NCI-H1436 (cell line): ENCODE data around the gene NUAK2.

Experiments used
- DNase-seq: peaks from one replicate; lab custom pipeline; 2025; lab: John Stamatoyannopoulos, UW

Gene NUAK2

GRCh38 chr1:205346956-205347574 lies 25.5 kb upstream of the NUAK2 start:
- DNase-seq, result peak; percentile 63

GRCh38 chr1:205345761-205346160 lies 24.2 kb upstream of the NUAK2 start:
- no peak for DNase-seq

GRCh38 chr1:205344066-205344928 lies 22.8 kb upstream of the NUAK2 start:
- peak; percentile 51 for DNase-seq

DNA sequence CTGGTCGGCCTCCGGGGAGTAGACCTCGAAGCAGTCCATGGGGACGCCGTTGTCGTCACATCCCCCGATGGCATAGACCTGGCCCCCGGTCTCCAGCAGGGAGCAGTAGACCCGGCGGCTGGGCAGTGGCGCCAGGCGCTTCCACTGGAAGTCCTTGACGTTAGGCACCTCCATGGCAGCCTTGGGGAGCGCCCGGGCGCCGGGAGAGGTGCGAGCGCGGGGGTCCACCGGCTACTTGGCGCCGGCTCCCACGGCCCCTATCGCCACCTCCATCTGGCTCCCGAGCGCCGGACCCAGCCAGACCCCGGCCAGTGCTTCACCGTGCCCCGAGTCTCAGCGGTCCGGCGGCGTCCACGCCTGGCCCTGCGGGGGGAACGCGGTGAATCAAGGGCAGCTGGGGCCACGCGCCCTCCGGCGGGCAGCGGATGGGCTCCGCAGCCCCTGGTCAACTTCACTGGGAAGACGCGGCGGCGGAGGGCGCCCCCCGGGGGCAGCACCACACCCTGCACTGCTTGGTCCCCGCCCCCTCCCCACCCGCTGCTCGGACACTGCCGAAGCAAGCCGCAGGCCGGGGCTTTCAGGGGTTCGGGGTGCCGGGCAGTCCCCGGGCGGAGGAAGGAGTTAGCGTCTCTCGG lies 22.0 kb upstream of the NUAK2 start:
- DNase-seq, result no peak

DNA sequence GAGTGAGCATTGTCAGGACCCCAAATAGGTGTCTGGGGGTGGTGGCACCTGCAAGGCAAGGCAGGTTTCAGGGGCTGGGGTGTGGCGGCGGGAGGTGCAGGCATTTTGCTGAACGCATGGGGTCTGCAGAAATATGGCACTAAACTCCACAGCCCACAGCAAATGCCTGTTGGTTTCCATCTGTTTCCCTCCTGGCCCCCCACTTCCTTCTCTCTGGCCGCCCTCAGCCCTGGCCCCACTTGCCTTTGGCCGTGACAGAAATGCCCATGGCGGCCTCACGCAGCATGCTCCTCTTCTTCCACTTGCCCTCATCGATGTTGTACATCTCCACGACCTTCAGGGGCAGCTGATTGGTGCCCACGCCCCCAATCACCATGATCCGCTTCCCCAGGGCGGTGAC lies 21.4 kb upstream of the NUAK2 start:
- no peak for DNase-seq

GRCh38 chr1:205340676-205341075 lies 19.1 kb upstream of the NUAK2 start:
- DNase-seq, result no peak

GRCh38 chr1:205339717-205340116 lies 18.2 kb upstream of the NUAK2 start:
- DNase-seq, result no peak

DNA sequence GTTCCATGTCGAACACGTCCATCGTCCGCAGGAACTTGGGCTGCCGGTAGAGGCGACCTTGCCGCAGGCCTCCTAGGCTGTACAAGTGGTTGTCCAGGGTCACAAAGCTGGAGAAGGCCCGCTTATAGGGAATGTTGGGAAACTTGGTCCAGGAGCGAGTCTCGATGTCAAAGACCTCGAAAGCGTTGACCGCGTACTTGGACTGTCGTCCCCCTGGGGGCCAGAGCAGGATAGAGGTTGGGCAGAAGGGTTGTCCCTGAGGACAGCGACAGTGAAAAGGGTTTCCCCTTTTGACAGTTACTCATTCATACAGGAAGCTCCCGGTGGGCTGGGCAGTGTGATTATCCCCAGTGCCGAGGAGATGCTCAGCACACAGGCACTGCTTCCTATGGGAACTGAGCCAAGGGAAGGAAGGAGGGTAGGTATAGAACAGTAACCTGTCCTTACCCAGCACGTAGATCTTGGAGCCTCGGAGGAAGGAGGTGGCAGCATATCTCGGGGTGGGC lies 17.7 kb upstream of the NUAK2 start:
- no peak for DNase-seq

DNA sequence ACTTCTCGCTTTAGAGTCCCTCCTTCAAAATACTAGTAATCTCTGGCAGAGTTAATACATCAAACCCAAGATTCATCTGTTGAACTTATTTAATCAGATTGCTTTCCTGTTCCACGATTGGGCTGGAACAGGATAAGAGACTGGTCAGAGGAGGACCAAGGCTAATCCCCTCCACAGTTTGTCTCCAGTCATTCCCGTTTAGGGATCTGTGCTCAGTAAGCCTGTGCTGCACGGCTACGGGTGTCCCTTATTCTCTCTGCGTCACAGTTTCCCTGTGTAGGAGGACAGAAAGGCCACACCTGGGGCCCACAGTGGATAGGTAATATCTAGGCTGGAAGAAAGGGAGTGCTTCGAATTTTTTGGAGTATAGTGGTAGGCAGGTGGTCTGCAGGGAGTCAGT lies 16.5 kb upstream of the NUAK2 start:
- no peak for DNase-seq

GRCh38 chr1:205337481-205337880 lies 15.9 kb upstream of the NUAK2 start:
- no peak for DNase-seq

DNA sequence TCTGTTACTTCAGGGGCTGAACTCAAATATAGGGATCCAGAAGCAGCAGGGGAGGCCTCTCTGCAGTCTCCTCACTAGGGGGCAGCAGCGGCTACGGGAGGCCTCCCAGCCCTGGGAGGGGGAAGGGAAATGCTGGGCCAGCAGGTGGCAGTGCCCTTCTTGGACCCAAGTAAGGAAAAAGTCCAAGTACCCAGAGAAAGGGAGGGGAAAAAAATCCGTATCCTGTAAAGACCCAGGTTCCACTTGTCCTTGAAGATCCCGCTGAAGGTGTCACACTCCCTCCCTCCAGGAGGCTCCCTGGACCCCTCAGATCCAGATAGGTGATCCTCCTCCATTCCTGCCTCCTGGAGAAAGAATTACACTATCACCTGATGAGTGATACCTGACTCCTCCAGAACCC lies 14.1 kb upstream of the NUAK2 start:
- peak; percentile 93 for DNase-seq

- no peak for DNase-seq
These were observed 10.7 kb upstream of the NUAK2 start for GRCh38 chr1:205332015-205332791.

- DNase-seq, result no peak
These were observed 8.6 kb upstream of the NUAK2 start for GRCh38 chr1:205330150-205330549.

- DNase-seq, result no peak
These were observed 8.2 kb upstream of the NUAK2 start for GRCh38 chr1:205329719-205330118.

- no peak for DNase-seq
These were observed 6.9 kb upstream of the NUAK2 start for GRCh38 chr1:205328476-205328875.

DNA sequence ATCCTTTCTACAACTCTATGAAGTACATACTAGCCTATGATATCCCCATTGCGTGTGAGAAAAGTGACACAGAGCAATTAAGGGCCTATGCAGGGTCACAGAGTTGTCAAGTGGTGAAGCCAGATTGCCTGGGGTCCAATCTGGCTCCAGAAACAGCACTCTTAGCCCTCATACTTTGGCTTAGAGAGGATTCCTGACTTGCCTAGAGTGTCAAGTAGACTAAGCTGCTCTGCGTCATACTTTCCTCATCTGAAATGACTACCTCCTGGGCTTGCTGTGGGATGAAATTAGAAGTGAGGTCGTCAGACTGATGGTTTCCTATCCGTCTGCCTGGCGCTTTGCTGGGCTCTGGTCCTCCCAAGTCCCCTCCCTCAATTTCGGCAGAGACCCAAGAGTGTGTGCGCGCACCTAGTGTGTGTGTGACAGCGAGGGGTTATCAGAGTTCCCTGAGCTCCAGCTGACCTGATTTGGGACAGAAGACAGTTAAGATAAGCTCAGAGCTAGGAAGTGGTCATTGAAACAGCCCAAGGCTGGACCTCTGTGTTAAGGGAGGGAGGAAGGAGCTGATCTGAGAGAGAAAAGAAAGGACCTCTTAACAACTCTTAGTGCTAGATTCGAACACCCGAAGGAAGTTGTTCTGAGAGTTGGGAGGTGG lies 5.4 kb upstream of the NUAK2 start:
- no peak for DNase-seq

DNA sequence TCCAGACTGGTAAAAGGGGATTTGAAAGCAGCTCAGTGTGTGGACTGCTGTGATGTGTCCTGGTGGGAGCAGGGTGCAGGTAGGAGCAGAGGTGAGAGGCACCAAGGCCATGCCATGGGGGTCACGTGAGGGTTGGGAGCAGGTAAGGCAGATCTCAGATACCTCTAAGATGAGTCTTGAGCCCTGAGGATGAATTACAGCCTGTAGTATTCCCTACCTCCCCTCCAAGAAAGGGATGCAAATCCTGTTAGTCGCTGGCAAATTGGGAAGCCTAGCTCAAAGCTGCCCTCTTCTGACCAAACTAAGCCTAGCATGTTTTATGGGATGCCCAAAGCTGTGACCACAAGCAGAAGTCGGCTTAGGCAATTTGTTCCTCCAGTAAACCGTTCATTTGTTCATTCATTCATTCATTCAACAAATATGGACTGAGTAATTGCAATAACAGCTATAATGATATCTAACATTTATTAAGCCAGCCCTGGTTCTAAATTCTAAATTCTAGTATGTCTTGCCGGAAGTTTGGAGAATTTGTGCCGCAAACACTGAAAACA lies 3.9 kb upstream of the NUAK2 start:
- peak; percentile 65 for DNase-seq

GRCh38 chr1:205324781-205325180 lies 3.2 kb upstream of the NUAK2 start:
- DNase-seq, result no peak

DNA sequence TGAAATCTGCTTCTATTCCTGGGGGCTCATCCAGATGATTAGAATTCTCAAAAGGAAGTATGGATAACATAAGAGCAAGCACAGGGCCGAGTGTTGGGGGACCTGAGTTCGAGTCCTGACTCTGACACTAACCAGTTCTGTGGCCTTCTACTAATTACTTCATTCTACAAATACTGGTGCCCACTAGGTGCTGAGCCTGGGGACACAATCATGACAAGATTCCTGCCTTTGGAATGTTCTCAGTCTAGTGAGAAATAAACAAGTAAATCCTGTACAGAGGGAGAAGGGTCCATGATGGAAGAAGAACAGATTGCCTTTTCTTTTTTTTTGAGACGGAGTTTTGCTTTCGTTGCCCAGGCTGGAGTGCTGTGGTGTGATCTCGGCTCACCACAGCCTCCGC lies 2.2 kb upstream of the NUAK2 start:
- DNase-seq, result no peak

GRCh38 chr1:205321959-205322283 lies 376 bp upstream of the NUAK2 start:
- DNase-seq, result no peak
